CD4-positive, alpha-beta T cell treated with Interferon gamma for 1 hour (primary cell): Measurements from ENCODE around the gene FABP7.

ENCODE experiments used
- DNase-seq: peaks from one replicate; pipeline ENCODE4 v3.0.0-alpha.2; 2020

Gene FABP7

GRCh38 chr6:122760330-122760729, 19.2 kb upstream of the FABP7 start:
- no peak for DNase-seq

DNA sequence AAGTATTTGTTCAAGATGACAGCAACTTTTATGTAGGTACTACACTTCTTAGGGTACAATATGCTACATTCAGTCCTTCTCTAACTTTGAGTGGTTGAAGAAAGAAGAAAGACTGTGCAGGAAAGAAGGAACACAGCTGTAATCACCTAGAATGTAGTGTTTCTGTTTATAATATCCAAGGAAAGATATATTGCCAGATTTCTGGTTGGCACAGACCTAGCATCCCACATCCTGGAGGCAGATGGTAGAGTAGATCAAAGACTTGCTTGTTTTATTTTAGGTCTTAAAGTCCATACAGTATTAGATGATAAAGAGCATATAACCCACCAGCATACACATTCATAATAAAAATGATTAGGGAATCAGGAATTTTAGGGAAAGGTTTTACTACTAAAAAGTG, 13.3 kb upstream of the FABP7 start:
- no peak for DNase-seq

DNA sequence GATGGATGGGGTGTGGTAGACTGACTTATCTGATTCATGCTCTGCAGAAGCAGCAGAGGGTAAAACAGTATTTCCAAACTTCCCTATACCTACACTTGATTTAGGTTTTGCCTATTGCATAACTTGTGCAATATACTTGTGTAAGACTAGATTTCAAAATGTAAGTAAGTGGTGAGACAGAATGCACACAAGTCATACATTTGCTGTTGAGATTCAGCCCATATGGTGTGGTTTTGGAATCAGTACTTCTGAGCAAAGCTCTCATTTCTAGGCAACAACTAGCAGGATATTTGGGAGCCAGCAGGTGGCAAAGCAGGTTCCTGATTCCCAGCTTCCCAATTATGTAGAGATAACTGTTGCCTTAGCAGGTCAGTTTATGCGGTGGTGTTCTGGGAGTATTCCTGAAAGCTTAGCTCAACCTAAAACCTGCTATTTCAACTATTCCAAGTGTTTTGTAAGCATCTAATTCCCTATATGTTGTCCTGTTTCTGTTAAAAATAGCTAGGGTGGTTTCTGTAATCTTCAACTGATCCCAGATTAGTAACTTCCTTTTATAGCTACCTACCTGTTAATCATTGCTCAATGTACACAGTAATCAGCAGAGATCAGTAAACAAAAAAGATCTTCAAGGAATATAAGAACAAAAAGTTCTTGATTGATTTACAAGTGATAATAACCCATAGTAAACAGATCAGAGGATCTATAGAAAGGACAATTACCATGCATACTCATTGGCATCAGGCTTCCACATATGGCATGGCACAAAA, 8.5 kb upstream of the FABP7 start:
- DNase-seq, result no peak

DNA sequence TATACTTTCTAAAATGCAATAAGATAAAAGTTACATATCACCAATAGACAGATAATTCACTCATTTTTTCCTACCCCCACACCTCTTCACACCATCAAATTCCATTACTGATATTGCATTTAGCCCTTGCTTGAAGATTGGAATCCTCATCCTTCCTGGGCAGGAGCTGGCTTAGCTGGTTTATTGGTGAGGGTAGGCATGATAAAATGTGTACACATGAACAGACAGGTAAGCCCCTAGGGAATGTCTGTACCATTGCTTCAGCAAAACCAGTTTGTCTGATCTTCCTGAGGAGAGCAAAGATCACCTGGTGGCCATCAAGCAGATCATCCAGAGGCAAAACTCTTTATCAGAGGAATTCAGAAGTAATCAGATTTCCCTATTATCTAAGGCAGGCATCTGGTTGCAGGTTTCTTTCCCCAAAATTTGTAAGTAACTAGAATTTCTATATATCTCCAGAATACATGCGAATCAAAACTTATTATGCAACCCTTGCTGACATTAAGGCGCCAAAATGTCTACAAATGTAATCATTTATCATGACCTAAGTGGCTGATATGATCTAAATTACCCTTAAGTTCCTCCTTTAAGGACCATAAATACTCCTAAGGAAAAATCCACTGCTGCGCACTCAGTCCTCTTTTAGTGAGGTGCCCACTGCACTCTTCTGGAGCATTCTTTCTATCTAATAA, 6.6 kb upstream of the FABP7 start:
- no peak for DNase-seq

DNA sequence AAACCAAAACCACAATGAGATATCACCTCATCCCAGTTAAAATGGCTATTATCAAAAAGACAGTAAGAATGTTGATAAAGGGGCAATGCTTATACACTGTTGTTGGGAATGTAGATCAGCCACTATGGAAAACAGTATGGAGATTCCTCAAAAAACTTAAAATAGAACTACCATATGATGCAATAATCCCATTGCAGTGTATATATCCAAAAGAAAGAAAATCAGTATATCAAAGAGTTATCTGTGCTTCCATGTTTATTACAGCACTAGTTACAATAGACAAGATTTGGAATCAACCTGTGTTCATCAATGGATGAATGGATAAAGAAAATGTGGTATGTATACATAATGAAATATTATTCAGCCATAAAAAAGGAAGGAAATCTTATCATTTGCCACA, 3.5 kb upstream of the FABP7 start:
- no peak for DNase-seq

- no peak for DNase-seq
Observed at GRCh38 chr6:122778302-122778701, 1.2 kb upstream of the FABP7 start.

DNA sequence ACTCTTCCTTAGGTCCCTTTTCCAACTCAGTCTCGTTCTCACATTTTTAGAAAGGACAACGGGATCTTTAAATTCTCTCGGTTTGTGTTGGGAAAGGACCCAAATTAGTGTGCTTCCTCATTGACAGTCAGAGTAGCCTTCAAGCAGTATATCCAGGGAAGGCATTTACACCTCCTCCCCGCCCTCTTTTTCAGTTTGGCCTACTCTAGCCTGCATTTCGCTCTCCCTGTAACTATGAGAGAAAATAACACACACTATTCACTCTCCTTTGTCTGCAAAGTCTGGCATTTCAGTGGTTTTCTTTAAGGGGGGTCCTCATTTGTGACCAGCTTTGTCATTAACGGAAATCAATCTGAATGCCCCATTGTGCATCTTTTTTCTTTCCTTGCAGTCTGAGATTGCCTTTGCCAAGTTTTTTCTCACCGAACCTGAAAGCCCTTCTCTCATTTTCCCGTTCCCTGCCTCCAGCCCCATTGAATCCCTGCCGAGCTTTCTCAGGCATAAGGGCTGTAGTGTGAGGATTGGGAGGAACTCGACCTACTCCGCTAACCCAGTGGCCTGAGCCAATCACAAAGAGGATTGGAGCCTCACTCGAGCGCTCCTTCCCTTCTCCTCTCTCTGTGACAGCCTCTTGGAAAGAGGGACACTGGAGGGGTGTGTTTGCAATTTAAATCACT, 393 bp upstream of the FABP7 start:
- no peak for DNase-seq

- DNase-seq, result no peak
Observed at GRCh38 chr6:122780114-122780513, 598 bp downstream of the FABP7 start.

GRCh38 chr6:122781716-122782115, 2.2 kb downstream of the FABP7 start:
- no peak for DNase-seq

DNA sequence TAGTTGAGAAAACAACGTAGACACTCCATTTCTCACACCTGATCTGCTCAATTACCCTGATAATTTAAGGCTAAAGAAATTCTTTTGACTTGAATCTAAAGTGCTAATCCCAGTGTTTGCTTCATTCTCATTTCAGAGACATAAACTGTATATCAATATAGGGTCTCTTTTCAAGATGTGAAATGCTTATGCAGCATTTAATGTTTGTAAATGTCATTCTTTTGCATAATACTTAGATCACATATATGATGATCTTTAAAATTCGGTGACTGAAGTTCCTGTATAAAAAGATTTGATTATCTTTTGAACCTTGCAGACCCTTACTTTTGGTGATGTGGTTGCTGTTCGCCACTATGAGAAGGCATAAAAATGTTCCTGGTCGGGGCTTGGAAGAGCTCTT, 3.9 kb downstream of the FABP7 start:
- DNase-seq, result no peak

- no peak for DNase-seq
Observed at GRCh38 chr6:122785891-122786290, 6.4 kb downstream of the FABP7 start.

DNA sequence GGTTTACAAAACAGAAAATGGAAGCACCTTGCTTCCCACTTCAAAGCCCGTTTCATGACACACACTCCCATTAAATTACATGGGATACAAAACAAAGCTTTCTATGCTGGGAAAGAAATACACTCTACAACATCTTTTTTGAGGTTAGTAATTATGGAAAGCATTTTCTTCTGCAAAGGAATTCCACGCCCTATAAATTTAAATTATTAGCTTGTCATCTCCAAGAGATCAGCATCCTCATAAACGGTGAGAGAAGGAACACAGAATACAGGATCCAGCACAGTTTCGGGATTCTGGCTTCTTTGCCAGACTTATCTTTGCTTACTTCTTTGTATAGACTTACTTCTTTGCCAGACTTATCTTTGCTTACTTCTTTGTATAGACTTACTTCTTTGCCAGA, 8.2 kb downstream of the FABP7 start:
- DNase-seq, result no peak

- no peak for DNase-seq
Observed at GRCh38 chr6:122788208-122788607, 8.7 kb downstream of the FABP7 start.

DNA sequence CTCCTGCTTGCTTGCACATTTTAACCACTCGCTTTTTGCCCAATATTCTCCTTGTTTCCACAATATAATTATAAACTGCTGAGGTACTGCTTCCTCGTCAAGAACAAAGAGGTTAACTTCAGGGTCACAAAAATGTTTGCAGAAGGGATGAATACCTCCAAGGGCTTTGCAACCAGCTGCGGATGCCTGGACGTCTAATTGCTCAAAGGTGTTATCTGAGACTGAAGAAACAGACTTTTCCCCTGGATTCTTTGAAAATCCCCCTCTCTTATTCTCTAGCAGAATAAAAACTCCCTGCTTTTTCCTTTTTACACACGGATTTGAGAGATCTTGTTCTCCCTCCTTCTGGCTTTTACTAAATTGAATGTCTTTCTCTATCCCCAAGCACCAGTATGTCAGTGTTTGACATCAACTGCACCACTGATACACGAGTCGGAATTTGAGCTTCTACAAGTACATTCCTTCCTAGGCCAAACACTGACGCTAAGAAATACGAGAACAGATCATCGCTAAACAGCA, 9.2 kb downstream of the FABP7 start:
- DNase-seq, result no peak

- DNase-seq, result peak; percentile 51
Observed at GRCh38 chr6:122789182-122790027, 9.9 kb downstream of the FABP7 start, which contains the start of gene SMPDL3A. SMPDL3A (plus strand) TSS chr6:122789258; CDS start chr6:122789347, 89 bp downstream.

DNA sequence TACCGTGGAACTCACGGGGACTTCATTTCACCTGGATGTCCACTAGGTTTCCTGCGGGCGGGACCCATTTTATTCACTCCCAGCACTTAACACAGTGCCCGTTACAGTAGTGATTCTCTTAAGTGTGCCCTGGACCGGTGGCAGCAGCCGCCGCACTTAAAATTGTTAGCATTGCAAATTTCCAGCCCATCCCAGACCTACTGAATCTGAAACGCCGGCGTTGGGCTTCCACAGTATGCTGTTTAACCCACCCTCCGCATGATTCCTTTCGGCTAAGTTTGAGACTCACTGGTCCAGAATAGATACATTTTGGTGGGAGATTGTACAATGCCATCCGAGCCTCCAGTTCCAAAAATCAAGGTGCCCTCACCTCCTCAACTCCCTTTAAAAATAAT, 10.5 kb downstream of the FABP7 start:
- no peak for DNase-seq

GRCh38 chr6:122790423-122791309, 11.2 kb downstream of the FABP7 start:
- no peak for DNase-seq

- no peak for DNase-seq
Observed at GRCh38 chr6:122791310-122791679, 11.8 kb downstream of the FABP7 start.

DNA sequence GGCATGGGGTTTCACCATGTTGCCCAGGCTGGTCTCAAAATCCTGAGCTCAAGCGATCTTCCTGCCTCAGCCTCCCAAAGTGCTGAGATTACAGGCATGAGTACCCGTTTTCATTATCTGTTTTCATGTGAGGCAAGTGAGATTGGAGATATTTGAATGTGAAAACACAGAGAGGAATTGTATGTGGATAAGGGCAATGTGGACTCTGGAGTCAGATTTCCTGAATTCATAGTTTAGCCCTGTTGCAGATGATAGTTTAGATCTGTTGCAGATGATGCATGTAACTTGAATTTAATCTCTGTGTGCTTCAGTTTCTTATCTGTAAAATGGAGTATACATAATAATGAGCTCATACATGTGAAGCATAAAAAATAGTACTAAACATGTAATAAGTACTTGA, 13.2 kb downstream of the FABP7 start:
- no peak for DNase-seq

DNA sequence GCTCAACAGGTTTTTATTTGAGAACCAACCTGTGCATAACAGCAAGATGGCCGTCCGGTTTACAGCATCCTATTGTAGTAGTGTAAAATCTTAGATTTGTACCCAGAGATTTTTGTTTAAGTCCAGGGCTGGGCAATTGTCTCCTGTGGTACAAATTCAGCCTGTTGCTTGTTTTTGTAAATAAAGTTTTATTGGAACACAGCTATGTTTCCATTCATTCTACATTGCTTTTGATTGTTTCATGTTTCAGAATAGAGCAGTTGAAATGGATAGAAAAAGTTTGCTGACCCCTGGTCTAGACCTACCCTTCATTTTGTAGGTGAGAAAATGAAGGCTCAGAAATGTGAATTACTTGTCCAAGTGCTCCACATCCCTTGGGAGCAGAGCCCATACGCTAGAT, 18.0 kb downstream of the FABP7 start:
- DNase-seq, result no peak

- DNase-seq, result no peak
Observed at GRCh38 chr6:122798099-122798641, 18.7 kb downstream of the FABP7 start.
